Amniotic epithelial cell (primary cell): ENCODE measurements around the gene CXCL1.

Experiments used
- DNase-seq: peaks from one replicate; pipeline ENCODE4 v3.0.0-alpha.2; 2010; ENCODE audit warnings: low read depth

Gene CXCL1

DNA sequence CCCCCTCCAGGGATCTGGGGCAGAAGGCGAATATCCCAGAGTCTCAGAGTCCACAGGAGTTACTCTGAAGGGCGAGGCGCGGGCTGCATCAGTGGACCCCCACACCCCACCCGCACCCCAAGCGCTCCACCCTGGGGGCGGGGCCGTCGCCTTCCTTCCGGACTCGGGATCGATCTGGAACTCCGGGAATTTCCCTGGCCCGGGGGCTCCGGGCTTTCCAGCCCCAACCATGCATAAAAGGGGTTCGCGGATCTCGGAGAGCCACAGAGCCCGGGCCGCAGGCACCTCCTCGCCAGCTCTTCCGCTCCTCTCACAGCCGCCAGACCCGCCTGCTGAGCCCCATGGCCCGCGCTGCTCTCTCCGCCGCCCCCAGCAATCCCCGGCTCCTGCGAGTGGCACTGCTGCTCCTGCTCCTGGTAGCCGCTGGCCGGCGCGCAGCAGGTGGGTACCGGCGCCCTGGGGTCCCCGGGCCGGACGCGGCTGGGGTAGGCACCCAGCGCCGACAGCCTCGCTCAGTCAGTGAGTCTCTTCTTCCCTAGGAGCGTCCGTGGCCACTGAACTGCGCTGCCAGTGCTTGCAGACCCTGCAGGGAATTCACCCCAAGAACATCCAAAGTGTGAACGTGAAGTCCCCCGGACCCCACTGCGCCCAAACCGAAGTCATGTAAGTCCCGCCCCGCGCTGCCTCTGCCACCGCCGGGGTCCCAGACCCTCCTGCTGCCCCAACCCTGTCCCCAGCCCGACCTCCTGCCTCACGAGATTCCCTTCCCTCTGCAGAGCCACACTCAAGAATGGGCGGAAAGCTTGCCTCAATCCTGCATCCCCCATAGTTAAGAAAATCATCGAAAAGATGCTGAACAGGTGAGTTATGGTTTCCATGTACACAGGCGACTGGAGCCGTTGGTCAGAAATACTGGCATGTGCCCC is at the start of gene CXCL1:
CXCL1 (plus strand) TSS at position 264 of the 926 bp plus-strand sequence; CDS start at position 342, 78 bp downstream.
- DNase-seq: no peak

DNA sequence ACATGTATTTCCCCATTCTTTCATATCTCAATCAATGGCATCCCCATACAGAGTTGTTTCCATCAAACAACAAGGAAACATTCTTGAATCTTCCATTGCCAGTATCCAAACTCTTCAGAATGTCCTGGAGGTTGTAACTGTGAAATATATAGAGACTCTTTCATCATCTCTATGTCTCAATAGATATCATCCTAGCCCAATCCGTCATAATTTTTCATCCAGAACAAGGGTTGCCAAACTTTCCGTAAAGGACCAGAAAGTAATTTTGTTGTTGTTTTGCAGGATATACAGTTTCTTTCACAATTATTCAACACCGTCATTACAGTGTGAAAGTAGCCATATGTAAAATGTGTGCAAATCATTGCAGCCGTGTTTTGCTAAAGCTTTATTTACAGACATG is 47.9 kb upstream of the CXCL1 start:
- DNase-seq: peak; percentile 46

- no peak for DNase-seq
Observed at GRCh38 chr4:73822389-73822788, 46.8 kb upstream of the CXCL1 start.

DNA sequence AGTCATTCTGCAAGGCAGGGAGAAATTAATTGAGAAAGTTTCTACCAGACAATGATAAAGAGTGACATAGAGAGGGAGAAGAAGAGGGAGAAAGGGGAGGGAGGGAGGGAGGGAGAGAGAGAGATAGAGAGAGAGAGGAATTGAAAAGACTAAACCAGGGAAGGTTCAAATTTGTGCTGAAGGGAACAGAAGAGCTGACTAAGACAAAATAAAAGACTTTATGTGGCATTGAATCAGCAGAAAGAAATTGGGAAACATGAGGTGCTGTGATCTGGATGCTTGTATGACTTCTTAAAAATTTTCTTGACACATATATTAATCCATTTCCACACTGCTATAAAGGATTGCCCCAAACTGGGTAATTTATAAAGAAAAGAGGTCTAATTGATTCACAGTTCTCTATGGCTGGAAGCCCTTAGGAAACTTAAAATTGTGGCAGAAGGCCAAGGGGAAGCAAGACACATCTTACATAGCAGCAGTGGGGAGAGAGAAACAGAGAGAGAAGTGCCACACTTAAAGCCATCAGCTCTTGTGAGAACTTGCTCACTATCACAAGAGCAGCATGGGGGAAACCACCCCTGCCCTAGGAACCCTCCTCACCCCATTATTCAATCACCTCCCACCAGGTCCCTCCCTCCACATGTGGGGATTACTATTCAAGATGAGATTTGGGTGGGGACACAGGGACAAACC is 46.2 kb upstream of the CXCL1 start:
- DNase-seq: no peak

GRCh38 chr4:73823760-73824159 is 45.4 kb upstream of the CXCL1 start:
- peak; percentile 29 for DNase-seq

- peak; percentile 55 for DNase-seq
Observed at GRCh38 chr4:73828956-73829355, 40.2 kb upstream of the CXCL1 start.

DNA sequence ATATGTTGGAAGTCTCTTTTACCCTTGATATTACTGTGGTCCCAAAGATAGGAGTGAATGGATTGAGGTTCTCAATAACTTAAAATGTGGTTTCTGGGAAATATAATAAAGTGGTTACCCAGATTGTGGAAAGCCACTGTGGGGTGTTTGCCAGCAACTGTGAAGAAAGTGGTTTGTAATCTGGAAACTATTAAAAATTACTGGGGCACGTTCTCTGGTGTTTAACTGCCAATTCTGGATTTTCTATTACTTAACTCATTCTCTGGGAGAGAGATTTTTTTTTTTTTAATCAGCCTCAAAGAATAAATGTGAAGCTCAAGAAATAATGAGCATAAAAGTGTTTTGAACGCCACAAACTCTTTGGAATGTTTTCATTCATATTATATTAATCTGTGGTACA is 37.6 kb upstream of the CXCL1 start:
- DNase-seq: no peak

DNA sequence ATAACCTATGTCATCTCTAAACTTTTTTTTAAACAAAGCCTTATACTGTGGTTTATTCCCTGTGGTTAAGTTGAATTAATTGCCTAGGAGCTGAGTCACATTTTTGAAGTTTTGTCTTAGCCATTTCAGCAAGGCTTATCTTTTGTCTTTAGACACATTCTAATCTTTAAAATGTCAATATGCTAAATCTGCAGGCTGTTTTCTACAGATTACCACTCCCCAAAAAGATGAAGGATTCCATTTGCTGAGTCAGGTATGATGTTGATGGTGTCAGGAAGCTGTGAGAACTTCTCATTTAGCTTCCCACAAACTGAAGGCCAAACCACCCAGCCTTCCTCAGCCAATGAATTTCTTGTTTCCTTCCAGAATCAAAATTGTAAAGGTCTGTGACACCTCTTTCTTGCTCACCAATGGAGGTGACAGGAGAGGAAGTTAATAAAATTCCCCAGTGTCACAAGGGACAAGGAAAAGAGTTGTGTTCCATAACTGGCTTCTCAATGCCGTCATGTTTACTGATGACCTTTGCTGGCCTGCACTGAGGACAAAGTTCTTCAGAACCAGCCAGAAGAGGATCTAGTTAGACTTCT is 36.4 kb upstream of the CXCL1 start:
- DNase-seq: peak; percentile 77

- peak; percentile 61 for DNase-seq
Observed at GRCh38 chr4:73836373-73837279, 32.6 kb upstream of the CXCL1 start, which contains the start of gene CXCL6. Gene CXCL6 (plus strand): TSS chr4:73836678. CDS start chr4:73836751, 73 bp downstream.

DNA sequence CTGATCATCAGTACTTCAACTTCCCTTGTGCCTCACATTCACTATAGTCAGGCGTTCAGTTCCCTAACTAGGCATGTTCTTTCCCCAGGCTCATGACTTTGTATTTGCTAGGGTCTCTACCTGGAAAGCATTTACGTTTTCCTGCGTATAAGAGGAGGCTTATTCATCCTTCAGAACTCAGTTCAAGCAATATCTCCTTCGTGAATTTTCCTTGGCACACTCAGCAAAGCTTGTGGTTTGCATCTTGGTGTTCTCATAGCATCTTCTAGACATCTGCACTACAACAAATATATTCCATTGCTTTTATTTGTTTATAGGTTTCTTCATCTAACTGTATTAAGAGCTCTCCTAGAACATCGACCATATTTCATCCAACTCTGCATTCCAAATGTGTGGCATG is 30.1 kb upstream of the CXCL1 start:
- DNase-seq: peak; percentile 60

DNA sequence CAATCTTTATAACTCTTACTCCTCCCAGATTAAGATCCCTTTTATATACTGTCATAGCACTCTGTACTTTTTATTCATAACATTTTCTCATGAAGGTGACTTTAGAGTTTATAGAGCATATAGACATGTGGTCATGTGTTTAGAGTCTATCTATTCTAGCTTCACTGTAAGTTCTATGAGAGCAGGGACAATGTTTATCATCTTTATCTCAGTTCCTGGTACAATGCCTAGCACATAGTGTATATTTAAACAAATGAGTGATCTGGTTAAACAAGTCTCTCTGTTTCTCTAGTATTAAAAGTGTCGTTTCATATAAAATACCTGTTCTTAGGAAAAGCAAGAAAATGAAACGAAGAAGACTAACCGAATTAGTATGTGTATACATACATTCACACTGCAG is 29.5 kb upstream of the CXCL1 start:
- no peak for DNase-seq

DNA sequence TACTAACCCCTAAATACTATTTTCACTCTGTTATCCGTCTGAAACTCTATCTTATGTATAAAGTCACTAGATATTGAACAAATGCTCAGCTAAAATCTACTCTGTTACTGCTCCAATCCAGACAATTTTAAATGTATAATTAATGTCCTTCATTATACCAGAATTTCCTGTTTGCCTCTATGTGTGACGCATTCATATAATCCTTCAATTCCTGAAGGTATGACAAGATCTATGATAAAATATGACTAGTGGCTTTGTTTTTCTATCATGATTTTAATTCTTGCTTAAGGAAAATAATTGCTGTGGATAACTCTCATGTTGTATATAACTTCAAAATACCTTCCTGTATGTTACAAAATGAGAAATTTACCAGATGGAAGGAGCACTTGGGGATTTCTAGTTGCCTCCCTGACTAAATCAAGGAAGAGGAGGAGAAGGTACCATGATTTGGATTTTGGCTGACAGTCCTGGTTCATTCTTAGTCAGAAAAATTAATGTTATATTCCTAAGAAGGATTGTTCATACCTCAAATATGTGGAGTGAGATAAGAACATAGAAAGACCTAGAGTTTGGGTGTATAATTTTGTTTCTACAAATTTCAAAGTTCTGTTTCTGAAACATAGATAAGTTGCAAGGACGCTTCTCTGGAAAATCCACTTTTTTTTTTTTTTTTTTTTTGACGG is 27.8 kb upstream of the CXCL1 start:
- DNase-seq: peak; percentile 92

DNA sequence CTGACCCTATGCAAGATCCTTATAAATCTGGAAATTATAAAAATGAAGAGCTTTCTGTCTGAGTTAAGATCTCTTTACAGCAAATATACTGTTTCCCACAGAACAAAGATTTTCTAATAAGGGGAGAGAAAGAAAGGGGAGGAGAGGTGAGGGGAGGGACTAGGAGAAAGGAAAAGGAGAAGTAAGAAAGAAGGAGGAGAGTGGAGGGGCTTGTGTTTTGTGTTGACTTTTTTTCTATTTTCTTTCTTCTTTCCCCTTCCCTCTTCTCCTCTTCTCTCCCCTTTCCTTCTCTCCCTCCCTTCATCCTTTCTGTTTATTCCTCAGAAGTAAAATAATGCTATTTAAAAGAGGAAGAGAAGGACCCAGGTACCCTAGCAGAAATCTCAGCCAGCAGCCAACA is 26.5 kb upstream of the CXCL1 start:
- no peak for DNase-seq

DNA sequence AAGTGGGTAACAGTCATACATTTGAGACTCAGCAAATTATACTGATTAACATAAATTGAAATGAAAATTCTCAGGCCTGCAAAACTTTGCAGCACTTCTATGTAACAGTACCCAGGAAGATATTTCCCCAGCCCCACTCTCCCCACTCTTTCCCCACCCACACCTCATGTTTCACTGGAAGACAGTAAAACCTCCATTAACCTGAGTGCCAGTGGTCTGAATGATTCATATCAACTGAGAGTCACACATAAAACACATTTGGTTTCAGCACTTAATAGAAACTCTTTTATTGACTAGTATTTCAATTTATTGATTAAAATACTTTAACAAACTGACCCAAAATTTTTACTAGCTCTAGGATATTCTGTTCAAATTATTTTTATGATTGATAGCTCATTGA is 25.8 kb upstream of the CXCL1 start:
- peak; percentile 72 for DNase-seq

GRCh38 chr4:73844345-73844744 is 24.8 kb upstream of the CXCL1 start:
- peak; percentile 88 for DNase-seq

- no peak for DNase-seq
Observed at GRCh38 chr4:73844806-73845205, 24.4 kb upstream of the CXCL1 start.

DNA sequence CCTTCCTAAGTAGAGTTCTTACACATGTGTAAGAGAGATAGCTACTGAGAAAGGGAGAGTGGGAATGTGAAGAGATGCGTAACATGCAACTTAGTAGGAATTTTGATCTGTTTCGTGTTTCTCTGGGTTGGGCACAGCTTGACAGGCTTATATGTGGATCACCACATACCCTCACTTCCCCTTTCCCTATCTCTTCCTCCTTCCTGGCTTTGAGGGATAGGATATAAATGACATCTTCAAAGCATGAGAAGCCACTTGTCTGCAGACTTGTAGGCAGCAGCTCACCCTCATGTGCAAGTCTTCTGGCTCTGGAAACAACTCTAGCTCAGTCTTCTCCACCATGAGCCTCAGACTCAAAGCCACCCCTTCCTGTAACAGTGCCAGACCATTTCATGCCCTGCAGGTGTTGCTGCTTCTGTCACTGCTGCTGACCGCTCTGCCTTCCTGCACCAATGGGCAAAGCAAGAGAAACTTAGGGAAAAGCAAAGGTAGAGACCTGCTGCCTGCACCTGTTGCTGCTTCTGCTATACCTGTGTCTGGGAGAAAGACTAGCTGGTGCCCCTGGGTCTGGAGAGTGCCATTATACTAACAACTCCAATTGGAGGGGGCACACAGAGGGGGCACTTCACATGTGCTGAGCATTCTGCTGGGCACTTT is 21.5 kb upstream of the CXCL1 start:
- no peak for DNase-seq

DNA sequence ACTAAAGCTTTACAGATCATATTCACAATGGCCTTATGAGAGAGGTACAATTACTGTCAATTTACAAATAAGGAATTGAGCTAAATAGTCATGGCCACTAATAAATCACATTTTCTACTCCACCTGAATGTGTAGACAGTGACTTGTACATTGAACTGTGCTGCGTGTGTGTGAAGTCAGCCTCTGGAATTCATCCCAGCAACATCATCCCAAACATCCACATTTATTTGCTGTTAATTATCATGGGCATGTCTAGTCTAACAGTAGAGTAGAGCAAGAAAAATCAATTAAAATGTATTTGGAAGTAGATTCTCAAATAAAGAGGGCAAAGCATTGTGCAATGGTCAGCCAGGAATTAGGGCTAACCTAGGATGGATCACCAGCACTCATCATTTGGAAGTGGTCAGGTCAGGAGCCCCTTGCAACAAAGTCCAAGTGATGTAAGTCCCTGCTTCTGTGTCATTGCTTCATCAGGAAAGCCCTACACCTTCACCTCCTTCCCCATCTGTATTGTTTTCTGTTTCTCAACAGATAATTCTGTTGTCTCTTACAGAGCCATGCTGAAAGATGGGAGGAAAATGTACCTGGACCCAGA is 20.9 kb upstream of the CXCL1 start:
- no peak for DNase-seq

GRCh38 chr4:73850261-73850970 is 18.8 kb upstream of the CXCL1 start:
- DNase-seq: no peak

DNA sequence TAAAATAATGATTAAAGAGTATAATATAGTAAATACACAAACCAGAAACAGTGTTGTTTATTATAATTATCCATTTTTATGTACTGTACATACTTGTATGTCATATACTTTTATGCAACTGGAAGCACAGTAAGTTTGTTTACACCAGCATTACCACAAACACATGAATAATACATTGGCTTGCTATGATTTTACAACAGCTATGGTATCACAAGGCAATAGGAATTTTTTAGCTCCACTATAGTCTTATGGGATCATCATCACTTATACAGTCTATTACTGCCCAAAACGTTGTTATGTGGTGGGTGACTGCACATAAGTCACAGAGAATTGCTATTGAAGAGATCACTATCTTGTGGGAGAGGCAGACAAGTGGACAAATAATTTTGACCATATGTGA is 17.9 kb upstream of the CXCL1 start:
- DNase-seq: peak; percentile 59
